Progenitor cell of endocrine pancreas (in vitro differentiated cells): ENCODE results near the gene AXIN1. TPM values are rescaled to one million over a fixed set of nuclear protein-coding genes. Genes with fewer than 3 reads are reported as not detected.
A peak's percentile ranks its signal among the peaks of the same experiment; 100 is the strongest.
"Not testable (repeated sequence)": the region's sequence is repeated elsewhere in the genome, so short reads cannot be mapped to it uniquely, and the experiment has no call there.

Experiments
- DNase-seq: peaks from one replicate; pipeline ENCODE4 v3.0.0; 2021; ENCODE audit warnings: low spot score; ENCODE audit not compliant: unreplicated experiment
- H3K27ac Mint-ChIP-seq: 2 replicates; pipeline ENCODE4 v1.8.0; 2021; ENCODE audit warnings: mild to moderate bottlenecking, moderate library complexity, mixed read lengths
- H3K27me3 Mint-ChIP-seq: 2 replicates; pipeline ENCODE4 v1.8.0; 2021; ENCODE audit warnings: mixed read lengths
- H3K36me3 Mint-ChIP-seq: 2 replicates; pipeline ENCODE4 v1.8.0; 2022; ENCODE audit warnings: mixed read lengths; ENCODE audit not compliant: insufficient read depth
- H3K4me1 Mint-ChIP-seq: 2 replicates; pipeline ENCODE4 v1.8.0; 2021; ENCODE audit warnings: low read depth, mixed read lengths
- H3K4me3 Mint-ChIP-seq: 2 replicates; pipeline ENCODE4 v1.8.0; 2021; ENCODE audit warnings: low read depth, mild to moderate bottlenecking, moderate library complexity, mixed read lengths
- H3K9me3 Mint-ChIP-seq: 2 replicates; pipeline ENCODE4 v1.8.0; 2021; ENCODE audit warnings: low read depth, mixed read lengths
- total RNA-seq: library from RNA; stranded (reverse); gene quantifications from 2 replicates; pipeline ENCODE4 v1.2.1, GENCODE V29; 2021
- TF ChIP-seq, protein P1 (sequence below): fragments of 200-600 bp; sonication (generic); IDR thresholded peaks from one replicate; pipeline ENCODE4 v1.5.0; 2021; ENCODE audit warnings: antibody characterized with exemption, mild to moderate bottlenecking; ENCODE audit not compliant: unreplicated experiment

Gene AXIN1
- total RNA-seq, 1 donor from 2014 or later: 34.4 TPM

DNA sequence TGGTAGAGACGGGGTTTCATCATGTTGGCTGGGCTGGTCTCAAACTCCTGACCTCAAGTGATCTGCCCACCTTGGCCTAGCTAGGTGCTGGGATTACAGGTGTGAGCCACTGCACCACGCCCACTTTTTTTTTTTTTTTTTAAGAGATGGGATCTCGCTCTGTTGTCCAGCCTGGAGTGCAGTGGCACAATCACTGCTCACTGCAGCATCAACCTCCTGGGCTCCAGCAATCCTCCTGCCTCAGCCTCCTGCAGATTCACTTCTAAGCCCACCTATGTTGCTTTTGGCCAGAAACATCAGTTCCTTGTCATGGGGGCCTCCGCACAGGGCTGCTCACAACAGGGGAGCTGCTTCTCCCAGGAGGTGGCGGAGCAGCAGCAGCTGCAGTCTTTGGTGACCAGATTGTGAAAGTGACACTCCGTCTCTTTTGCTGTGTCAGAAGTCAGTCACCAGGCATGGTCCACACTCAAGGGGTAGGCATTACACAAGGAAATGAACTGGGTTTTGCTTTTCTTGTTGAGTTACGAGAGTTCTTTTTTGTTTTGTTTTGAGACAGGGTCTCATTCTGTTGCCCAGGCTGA lies 40.0 kb upstream of the AXIN1 start:
- Mint-ChIP-seq H3K27ac (no peak overlapping the region), H3K36me3 (peaks cover 2% of the 10 kb centered on the region), H3K9me3 (no peaks in the 10 kb centered on the region), H3K27me3 (no peaks in the 10 kb centered on the region), H3K4me1 (peaks cover 21% of the 10 kb centered on the region), H3K4me3 (no peak overlapping the region)
- DNase-seq: no peak
- TF ChIP-seq, protein P1, sequence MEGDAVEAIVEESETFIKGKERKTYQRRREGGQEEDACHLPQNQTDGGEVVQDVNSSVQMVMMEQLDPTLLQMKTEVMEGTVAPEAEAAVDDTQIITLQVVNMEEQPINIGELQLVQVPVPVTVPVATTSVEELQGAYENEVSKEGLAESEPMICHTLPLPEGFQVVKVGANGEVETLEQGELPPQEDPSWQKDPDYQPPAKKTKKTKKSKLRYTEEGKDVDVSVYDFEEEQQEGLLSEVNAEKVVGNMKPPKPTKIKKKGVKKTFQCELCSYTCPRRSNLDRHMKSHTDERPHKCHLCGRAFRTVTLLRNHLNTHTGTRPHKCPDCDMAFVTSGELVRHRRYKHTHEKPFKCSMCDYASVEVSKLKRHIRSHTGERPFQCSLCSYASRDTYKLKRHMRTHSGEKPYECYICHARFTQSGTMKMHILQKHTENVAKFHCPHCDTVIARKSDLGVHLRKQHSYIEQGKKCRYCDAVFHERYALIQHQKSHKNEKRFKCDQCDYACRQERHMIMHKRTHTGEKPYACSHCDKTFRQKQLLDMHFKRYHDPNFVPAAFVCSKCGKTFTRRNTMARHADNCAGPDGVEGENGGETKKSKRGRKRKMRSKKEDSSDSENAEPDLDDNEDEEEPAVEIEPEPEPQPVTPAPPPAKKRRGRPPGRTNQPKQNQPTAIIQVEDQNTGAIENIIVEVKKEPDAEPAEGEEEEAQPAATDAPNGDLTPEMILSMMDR: no peak

GRCh38 chr16:391885-392335 lies 39.4 kb upstream of the AXIN1 start:
- Mint-ChIP-seq H3K27ac (no peak overlapping the region), H3K9me3 (no peaks in the 10 kb centered on the region), H3K4me3 (no peak overlapping the region), H3K27me3 (no peaks in the 10 kb centered on the region), H3K4me1 (peaks cover 22% of the 10 kb centered on the region), H3K36me3 (peaks cover 2% of the 10 kb centered on the region)
- DNase-seq: no peak
- TF ChIP-seq, protein P1: peak; percentile 67

DNA sequence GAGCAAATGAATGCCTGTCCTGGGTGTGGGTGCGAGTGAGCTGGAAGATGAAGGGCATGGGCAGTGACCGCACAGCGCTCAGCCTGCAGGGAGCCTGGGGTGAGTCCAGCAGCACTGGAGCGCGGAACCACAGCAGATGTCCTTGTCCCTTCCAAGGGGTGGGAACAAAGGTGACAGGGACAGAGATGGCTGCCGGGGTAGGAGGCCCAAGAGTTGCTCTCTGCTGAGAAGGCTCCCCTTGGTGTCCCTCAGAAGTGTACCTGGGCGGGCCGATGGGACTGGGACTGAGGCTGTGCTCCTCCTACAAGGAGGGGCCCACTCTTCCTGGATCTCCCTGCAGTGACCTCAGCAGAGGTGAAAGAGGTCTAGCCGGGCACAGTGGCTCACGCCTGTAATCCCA lies 36.8 kb upstream of the AXIN1 start:
- Mint-ChIP-seq H3K4me1 (peaks cover 17% of the 10 kb centered on the region), H3K27ac (no peak overlapping the region), H3K36me3 (peaks cover 2% of the 10 kb centered on the region), H3K27me3 (no peaks in the 10 kb centered on the region), H3K9me3 (no peaks in the 10 kb centered on the region), H3K4me3 (no peak overlapping the region)
- no peak for DNase-seq
- TF ChIP-seq, protein P1: no peak

DNA sequence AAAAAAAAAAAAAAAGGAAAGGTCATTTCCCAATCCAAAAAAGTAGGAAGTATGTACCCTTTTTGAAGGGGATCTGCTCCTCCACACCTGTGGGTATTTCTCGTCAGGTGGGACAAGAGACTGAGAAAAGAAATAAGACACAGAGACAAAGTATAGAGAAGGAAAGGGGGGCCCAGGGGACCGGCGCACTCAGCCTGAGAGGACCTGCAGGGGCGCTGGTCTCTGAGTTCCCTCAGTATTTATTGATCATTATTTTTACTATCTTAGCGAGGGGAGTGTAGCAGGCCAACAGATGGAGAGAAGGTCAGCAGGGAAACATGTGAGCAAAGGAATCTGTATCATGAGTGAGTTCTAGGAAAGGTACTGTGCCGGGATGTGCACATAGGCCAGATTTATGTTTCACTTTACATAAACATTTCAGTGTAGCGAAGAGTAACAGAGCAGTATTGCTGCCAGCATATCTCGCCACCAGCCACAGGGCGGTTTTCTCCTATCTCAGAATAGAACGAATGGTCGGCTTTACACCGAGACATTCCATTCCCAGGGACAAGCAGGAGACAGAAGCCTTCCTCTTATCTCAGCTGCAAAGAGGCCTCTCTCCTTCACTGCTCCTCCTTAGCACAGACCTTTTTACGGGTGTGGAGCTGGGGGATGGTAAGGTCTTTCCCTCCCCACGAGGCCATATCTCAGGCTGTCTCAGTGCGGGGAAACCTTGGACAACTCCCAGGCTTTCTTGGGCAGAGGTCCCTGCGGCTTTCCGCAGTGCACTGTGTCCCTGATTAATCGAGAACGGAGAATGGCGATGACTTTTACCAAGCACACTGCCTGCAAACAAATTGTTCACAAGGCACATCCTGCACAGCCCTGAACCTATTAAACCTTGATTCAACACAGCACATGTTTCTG lies 35.5 kb upstream of the AXIN1 start:
- DNase-seq, H3K36me3 Mint-ChIP-seq, H3K9me3 Mint-ChIP-seq, H3K27me3 Mint-ChIP-seq: not testable (repeated sequence)
- Mint-ChIP-seq H3K27ac (peak overlapping the region; percentile 87), H3K4me1 (peaks cover 27% of the 10 kb centered on the region), H3K4me3 (peak overlapping the region; percentile 24)
- TF ChIP-seq, protein P1: peak; percentile 58

DNA sequence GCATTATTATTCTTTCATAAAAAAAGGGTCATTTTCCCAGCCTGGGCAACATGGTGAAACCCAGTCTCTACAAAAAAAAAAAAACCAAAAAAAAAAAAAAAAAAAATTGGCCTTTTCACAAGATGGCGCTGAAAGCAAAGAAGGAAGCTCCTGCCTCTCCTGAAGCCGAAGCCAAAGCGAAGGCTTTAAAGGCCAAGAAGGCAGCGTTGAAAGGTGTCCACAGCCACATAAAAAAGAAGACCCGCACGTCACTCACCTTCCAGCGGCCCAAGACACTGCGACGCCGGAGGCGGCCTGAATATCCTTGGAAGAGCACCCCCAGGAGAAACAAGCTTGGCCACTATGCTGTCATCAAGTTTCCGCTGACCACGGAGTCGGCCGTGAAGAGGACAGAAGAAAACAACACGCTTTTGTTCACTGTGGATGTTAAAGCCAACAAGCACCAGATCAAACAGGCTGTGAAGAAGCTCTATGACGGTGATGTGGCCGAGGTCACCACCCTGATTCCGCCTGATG lies 34.2 kb upstream of the AXIN1 start:
- no peak overlapping the region for H3K27ac Mint-ChIP-seq
- TF ChIP-seq, protein P1: no peak
- peaks cover 30% of the 10 kb centered on the region for H3K4me1 Mint-ChIP-seq
- H3K27me3 Mint-ChIP-seq: no peaks in the 10 kb centered on the region
- peaks cover 2% of the 10 kb centered on the region for H3K36me3 Mint-ChIP-seq
- no peak for DNase-seq
- no peak overlapping the region for H3K4me3 Mint-ChIP-seq
- H3K9me3 Mint-ChIP-seq: no peaks in the 10 kb centered on the region
